Peyer's patch (tissue), 4 donors: ENCODE data around the gene L2HGDH.

ENCODE experiments used
- CTCF ChIP-seq, 6 experiments: fragments of 450-650 bp in 4 of 6; fragments of 200-600 bp in 2 of 6; sonication (generic) in 1 of 6; IDR thresholded peaks; one replicate each; pipeline ENCODE4 v1.5.1; 2017 to 2019; ENCODE audit warnings: antibody characterized with exemption in 6 of 6, mild to moderate bottlenecking in 3 of 6, moderate library complexity in 1 of 6
- POLR2A ChIP-seq, 2 donors: fragments of 450-650 bp; IDR thresholded peaks; one replicate each; pipeline ENCODE4 v1.5.1; 2017; ENCODE audit warnings: antibody characterized with exemption in 2 of 2, mild to moderate bottlenecking in 2 of 2, moderate library complexity in 2 of 2

- no peak for TF ChIP-seq POLR2A (IDR thresholded peaks at IDR 0.05)
- TF ChIP-seq CTCF (IDR thresholded peaks at IDR 0.05), result no peak
Observed at GRCh38 chr14:50340963-50341362, 28.9 kb upstream of the L2HGDH start.
